Ishikawa (cell line): ENCODE data around the gene SCN8A.

Experiments
- CEBPB ChIP-seq: IDR thresholded peaks from 2 replicates; pipeline ENCODE4 v1.6.1; 2012
- CREB1 ChIP-seq: IDR thresholded peaks from 2 replicates; pipeline ENCODE4 v1.6.1; 2012; ENCODE audit warnings: low read depth
- EGR1 ChIP-seq: IDR thresholded peaks from 2 replicates; pipeline ENCODE4 v1.6.1; 2012
- EP300 ChIP-seq: IDR thresholded peaks from 2 replicates; pipeline ENCODE4 v1.6.1; 2012; ENCODE audit warnings: borderline replicate concordance
- FOXM1 ChIP-seq: IDR thresholded peaks from 2 replicates; pipeline ENCODE4 v1.6.1; 2012; ENCODE audit warnings: low read depth, borderline replicate concordance
- MAX ChIP-seq: IDR thresholded peaks from 2 replicates; pipeline ENCODE4 v1.6.1; 2012
- NFIC ChIP-seq: IDR thresholded peaks from 2 replicates; pipeline ENCODE4 v1.6.1; 2012
- RAD21 ChIP-seq: IDR thresholded peaks from 2 replicates; pipeline ENCODE4 v1.6.1; 2012; ENCODE audit warnings: low read depth
- TAF1 ChIP-seq: IDR thresholded peaks from 2 replicates; pipeline ENCODE4 v1.6.1; 2012; ENCODE audit warnings: low read depth, mild to moderate bottlenecking
- TCF12 ChIP-seq: IDR thresholded peaks from 2 replicates; pipeline ENCODE4 v1.6.1; 2012; ENCODE audit warnings: low read depth
- TEAD4 ChIP-seq: IDR thresholded peaks from 2 replicates; pipeline ENCODE4 v1.6.1; 2012
- USF1 ChIP-seq: IDR thresholded peaks from 2 replicates; pipeline ENCODE4 v1.6.1; 2012
- YY1 ChIP-seq: IDR thresholded peaks from 2 replicates; pipeline ENCODE4 v1.6.1; 2012; ENCODE audit warnings: low read depth
- ZBTB7A ChIP-seq: IDR thresholded peaks from 2 replicates; pipeline ENCODE4 v1.6.1; 2012; ENCODE audit warnings: low read depth
- TF ChIP-seq, protein P1 (sequence below): IDR thresholded peaks from 2 replicates; pipeline ENCODE4 v1.6.1; 2012; ENCODE audit warnings: low read depth, mild to moderate bottlenecking

Gene SCN8A

GRCh38 chr12:51729331-51729730, 138.3 kb downstream of the SCN8A start:
- no peak for TF ChIP-seq EP300
- no peak for TF ChIP-seq TEAD4
- TF ChIP-seq TAF1 = no peak
- TF ChIP-seq, protein P1, sequence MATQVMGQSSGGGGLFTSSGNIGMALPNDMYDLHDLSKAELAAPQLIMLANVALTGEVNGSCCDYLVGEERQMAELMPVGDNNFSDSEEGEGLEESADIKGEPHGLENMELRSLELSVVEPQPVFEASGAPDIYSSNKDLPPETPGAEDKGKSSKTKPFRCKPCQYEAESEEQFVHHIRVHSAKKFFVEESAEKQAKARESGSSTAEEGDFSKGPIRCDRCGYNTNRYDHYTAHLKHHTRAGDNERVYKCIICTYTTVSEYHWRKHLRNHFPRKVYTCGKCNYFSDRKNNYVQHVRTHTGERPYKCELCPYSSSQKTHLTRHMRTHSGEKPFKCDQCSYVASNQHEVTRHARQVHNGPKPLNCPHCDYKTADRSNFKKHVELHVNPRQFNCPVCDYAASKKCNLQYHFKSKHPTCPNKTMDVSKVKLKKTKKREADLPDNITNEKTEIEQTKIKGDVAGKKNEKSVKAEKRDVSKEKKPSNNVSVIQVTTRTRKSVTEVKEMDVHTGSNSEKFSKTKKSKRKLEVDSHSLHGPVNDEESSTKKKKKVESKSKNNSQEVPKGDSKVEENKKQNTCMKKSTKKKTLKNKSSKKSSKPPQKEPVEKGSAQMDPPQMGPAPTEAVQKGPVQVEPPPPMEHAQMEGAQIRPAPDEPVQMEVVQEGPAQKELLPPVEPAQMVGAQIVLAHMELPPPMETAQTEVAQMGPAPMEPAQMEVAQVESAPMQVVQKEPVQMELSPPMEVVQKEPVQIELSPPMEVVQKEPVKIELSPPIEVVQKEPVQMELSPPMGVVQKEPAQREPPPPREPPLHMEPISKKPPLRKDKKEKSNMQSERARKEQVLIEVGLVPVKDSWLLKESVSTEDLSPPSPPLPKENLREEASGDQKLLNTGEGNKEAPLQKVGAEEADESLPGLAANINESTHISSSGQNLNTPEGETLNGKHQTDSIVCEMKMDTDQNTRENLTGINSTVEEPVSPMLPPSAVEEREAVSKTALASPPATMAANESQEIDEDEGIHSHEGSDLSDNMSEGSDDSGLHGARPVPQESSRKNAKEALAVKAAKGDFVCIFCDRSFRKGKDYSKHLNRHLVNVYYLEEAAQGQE = no peak
- TF ChIP-seq TCF12 = no peak
- TF ChIP-seq NFIC = no peak
- no peak for TF ChIP-seq CREB1
- no peak for TF ChIP-seq MAX
- TF ChIP-seq EGR1 = no peak
- TF ChIP-seq USF1 = no peak
- TF ChIP-seq YY1 = no peak
- TF ChIP-seq ZBTB7A = no peak
- no peak for TF ChIP-seq FOXM1
- TF ChIP-seq CEBPB = no peak
- no peak for TF ChIP-seq RAD21

DNA sequence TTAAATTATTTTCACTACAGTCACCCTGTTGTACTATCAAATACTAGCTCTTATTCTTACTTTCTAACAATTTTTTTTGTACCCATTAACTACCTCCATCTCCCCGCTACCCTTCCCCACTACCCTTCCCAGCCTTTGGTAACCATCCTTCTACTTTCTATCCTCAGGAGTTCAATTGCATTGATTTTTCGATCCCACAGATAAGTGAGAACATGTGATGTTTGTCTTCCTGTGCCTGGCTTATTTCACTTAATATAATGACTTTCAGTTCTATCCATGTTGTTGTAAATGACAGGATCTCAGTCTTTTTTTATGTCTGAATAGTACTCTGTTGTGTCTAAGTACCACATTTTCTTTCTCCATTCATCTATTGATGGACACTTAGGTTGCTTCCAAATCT, 139.7 kb downstream of the SCN8A start:
- TF ChIP-seq TCF12 (no peak), TAF1 (no peak), CEBPB (no peak), TEAD4 (no peak), EGR1 (no peak), YY1 (no peak), CREB1 (no peak), RAD21 (no peak), EP300 (no peak), ZBTB7A (no peak), USF1 (no peak), FOXM1 (no peak), MAX (no peak), NFIC (no peak)
- TF ChIP-seq, protein P1 = no peak

- TF ChIP-seq RAD21 (no peak), TEAD4 (no peak), TCF12 (no peak), EP300 (no peak)
- TF ChIP-seq, protein P1 = peak; percentile 84
These were observed 149.5 kb downstream of the SCN8A start for GRCh38 chr12:51740536-51740935.

DNA sequence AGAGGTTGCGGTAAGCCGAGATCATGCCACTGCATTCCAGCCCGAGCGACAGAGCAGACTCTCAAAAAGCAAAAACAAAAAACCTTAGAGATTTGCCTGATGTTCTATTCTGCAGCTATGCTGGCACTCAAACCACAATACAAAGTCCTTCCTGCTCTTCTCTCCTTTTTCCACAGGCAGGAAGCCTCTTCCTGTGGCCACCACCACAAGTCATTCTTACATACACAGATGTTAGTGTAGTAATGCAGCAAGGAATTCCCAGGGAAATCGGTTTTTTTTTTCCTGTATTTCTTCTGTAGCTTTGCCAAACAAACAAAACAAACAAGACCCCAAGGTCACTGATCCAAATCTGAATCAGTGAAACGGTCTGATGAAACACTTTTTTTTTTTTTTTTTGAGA, 153.2 kb downstream of the SCN8A start:
- TF ChIP-seq EP300 = no peak

GRCh38 chr12:51744957-51745356, 153.9 kb downstream of the SCN8A start:
- TF ChIP-seq NFIC (no peak), TEAD4 (no peak), FOXM1 (no peak), EP300 (no peak), USF1 (no peak), TAF1 (no peak), EGR1 (no peak), MAX (no peak), CEBPB (no peak), ZBTB7A (no peak)
- TF ChIP-seq, protein P1 = no peak
